HG03565 (cell line): Measurements from ENCODE around the gene GPBP1L1.
"Not testable (repeated sequence)": the region's sequence is repeated elsewhere in the genome, so short reads cannot be mapped to it uniquely, and the experiment has no call there.

Experiments
- ATAC-seq: cut with Tn5 transposase; IDR thresholded peaks from one replicate; pipeline ENCODE4 v1.9.1; 2021; ENCODE audit warnings: mild to moderate bottlenecking, moderate library complexity; ENCODE audit not compliant: unreplicated experiment

The GPBP1L1 gene

DNA sequence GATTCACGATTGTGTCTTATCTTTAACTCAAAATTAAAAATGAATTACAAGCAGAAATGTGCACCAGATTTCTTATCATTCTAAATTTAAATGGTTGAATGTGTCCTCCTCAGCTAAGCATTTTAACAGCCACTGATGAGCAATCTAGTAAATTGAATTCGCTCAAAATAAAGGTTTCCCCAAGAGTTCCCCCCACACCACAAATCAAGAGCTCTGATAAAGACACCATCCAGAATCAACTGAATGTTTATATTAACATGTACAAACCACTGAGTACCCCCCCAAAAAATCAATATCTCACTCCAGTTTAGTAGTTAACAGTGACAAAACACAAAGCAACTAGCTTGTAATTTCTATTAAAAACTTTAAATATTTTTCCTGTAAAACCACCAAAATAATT is 1.9 kb downstream of the GPBP1L1 start:
- no peak for ATAC-seq

- ATAC-seq = no peak
These were observed 3.4 kb downstream of the GPBP1L1 start for GRCh38 chr1:45682942-45683341.

GRCh38 chr1:45679123-45679522 is 7.2 kb downstream of the GPBP1L1 start:
- no peak for ATAC-seq

DNA sequence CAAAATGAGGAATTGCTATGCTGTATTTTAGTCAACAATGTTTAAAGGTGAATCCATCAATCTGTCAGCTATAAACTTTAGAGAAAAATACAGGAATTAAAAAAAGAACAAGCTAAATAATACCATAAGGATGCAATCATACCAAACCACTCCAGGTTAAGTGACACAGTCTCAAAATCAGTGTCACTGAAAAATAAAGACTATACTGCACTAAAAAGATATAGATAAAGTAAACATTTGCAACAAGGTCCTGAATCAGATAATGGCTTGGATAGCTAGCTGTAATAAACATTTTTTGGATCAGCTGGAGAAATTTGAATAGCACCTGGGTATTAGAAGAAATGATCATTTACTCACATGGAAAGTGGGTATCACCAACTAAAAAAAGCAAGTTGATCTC is 7.8 kb downstream of the GPBP1L1 start:
- ATAC-seq = no peak

DNA sequence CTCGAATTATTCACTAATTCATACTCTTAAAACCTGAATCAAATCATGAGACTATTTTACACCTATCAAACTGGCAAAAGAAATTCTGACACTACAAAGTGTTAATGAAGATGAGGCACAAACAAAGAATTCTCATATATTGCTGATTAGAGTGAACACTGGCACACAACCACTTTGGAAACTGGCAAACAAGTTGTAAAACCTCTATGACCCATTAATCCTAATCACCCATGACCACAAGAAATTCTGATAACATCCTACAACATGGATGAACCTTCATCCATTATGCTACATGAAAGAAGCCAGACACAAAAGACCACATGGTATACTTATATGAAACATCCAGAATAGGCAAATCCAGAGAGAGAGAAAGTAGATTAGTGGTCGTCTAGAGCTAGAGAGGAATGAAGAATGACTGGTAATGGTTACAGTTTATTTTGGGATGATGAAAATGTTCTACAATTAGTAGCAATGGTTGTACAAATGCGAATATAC is 8.5 kb downstream of the GPBP1L1 start:
- no peak for ATAC-seq

GRCh38 chr1:45676553-45676952 is 9.8 kb downstream of the GPBP1L1 start:
- not testable (repeated sequence) for ATAC-seq

DNA sequence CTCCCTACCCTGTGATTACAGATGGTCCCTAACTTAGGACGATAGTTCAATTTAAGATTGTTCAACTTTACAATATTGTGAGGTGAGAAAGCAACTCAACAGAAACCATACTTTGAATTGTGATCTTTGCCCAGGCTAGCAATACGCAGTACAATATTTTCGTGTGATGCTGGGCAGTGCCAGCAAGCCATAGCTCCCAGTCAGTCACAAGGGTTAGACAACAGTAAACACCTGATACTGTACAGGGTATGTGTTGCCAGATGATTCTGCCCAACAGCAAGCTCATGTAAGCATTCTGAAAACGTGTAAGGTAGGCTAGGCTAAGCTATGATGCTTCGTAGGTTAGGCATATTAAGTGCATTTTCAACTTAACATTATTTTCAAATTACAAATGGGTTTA is 11.9 kb downstream of the GPBP1L1 start:
- no peak for ATAC-seq

- ATAC-seq = no peak
These were observed 12.4 kb downstream of the GPBP1L1 start for GRCh38 chr1:45673956-45674355.

- no peak for ATAC-seq
These were observed 16.3 kb downstream of the GPBP1L1 start for GRCh38 chr1:45669859-45670655.

GRCh38 chr1:45669379-45669778 is 17.0 kb downstream of the GPBP1L1 start:
- ATAC-seq = no peak

DNA sequence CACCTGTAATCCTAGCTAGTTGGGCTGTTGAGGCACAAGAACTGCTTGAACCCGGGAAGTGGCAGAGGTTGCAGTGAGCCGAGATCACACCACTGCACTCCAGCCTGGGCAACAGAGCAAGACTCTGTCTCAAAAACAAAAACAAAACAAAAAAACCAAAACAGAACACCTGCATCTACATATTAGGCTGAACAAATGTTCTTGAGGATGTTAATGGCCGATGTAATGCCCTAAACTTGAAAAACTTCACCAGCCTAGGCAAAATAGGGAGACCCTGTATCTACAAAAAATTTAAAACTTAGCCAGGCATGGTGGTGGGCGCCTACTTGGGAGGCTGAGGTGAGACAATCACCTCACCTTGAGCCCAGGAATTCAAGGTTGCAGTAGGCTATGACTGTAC is 17.8 kb downstream of the GPBP1L1 start:
- no peak for ATAC-seq

DNA sequence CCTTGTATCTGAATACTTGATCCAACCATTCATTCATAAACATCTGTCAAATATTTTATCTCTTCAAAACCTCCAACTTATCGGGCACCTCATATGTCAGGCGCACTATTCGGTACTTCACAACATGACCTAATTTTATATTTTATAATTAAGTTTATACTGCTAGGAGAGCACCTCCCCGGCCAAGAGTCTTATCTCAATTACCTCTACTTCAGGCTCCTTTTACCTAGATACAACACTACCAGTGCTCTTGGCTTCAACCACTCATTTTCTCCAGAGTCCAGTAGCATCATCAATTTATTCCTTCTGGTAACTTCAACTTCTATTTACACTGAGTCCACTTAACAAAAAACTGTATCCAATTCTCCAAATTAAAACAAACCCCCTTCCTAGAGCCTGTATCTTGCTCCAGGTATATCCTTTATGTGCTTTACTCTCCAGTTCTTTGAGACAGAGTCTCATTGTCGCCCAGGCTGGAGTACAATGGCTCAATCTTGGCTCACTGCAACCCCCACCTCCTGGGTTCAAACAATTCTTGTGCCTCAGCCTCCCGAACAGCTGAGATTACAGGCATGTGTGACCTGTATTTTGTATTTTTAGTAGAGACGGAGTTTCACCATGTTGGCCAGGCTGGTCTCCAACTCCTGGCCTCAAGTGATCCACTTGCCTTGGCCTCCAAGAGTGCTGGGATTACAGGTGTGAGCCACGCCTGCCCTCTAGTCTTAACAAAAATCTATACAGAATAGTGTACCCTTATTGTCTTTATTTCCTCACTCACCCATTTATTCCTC is 18.8 kb downstream of the GPBP1L1 start:
- ATAC-seq = no peak

- ATAC-seq = no peak
These were observed 19.5 kb downstream of the GPBP1L1 start for GRCh38 chr1:45666836-45667235.

DNA sequence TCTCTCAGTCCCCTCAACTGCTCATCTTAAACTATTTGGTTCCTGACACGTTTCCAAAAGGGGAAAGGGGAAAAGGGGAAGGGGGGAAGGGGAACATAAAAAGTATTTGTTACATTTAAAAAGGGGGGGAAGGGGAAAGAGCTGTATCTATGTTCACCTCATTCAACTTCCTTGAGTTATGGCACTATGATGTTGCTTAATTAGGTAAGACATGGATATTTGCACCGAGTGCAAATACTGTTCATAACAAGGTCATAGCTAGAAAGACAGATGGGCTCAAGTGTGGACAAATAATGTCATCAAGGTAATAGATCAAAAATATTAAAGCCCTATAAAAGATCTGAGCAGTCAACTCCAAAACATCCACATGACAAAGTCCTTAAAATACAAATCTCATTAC is 26.0 kb downstream of the GPBP1L1 start:
- no peak for ATAC-seq

DNA sequence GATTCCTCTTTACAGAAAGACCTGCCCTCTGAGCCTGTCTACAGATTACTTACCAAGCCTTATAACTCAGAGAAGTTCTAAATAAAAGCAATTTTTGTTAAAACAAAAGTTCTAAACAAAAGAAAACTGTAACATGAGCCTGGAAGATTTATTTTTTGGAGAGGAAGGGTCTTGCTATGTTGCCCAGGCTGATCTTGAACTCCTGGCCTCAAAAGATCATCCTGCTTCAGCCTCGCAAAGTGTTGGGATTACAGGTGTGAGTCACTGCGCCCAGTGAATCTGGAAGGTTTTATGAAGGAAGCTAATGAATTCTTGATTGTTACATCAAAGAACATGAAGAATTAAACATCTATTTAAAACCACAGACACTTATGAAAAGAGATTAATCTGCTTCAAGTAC is 27.1 kb downstream of the GPBP1L1 start:
- ATAC-seq = no peak

DNA sequence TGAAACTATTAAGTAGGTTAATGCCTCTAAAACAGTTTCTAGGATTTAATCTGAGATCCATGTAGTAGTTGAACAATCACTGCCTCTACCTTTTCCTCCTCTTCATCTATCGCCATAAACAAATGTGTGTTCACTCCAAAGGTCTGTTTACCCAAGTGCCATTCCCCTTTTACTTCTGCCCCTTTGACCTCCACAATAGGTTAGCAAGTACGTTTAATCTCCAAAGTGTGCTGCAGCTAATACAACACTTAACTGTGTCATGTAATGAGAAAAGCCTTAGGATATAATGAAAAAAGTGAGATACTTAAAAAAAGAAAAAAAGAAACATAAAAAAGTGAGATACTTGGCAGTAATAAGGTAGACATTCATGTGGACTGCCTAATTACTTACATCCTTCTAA is 28.2 kb downstream of the GPBP1L1 start:
- no peak for ATAC-seq

- ATAC-seq = no peak
These were observed 29.6 kb downstream of the GPBP1L1 start for GRCh38 chr1:45656573-45657226.

GRCh38 chr1:45654540-45655280 is 31.6 kb downstream of the GPBP1L1 start:
- no peak for ATAC-seq

DNA sequence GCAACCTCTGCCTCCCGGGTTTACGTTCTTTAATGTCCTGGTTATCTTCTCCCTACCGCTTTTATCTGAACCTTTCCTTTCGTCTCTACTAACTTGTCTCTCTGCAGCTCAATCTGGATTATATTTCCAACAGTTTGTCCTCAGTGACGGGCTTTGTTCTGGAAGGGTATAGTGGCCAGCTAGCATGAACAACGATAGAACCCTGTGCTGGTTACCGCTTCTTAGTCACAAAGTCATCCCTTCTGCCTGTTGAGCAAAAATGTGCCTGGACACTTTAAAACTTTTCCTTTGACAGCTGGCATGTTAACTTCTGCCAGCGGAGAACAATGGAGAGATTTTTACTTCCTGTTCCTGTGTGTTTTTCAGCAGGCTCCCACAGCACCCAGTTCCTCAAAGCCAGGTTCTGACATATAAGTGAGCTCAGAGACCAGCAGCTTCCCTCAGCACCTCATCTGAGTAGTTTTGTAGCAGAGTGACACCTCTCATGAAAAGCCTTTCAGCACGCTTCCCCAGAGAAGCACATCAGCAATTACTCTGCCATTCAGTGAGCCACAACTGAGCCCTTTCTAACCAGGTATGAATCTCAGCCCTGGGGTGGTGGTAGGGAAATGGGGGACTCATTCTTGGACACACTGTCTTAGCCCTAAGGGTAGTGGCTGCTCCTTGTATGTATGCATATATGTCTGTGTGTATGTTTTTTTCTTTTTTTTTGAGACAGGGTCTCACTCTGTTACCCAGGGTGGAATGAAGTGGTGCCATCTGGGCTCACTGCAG is 38.9 kb downstream of the GPBP1L1 start:
- ATAC-seq = no peak

DNA sequence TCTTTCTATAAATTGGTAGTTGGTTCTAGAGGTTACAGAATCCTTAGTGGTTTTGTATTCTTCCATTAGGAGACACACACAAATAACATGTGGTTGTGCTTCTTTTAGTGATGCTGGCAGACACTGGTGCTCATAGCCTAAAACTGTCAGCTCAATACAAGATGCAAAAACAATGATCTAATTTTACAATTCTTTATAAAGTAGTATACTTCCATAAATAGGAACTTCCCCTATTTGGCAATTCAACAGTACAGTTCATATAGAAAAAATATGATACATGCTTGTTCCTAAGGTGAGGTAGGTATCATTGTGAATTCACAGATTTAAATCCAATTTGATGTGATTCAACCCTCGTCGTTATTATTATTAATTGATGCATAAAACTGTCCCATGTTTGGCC is 41.7 kb downstream of the GPBP1L1 start:
- no peak for ATAC-seq
